Right lobe of liver (tissue), 6 donors: ENCODE measurements around the gene XRCC2. TPM values are rescaled to one million over a fixed set of nuclear protein-coding genes. Genes with fewer than 3 reads are reported as not detected.
"Not testable (repeated sequence)": the region's sequence is repeated elsewhere in the genome, so short reads cannot be mapped to it uniquely, and the experiment has no call there.

Experiments
- ATAC-seq, 4 donors: fragments of 200-7000 bp; cut with Tn5 transposase; one replicate each; pipeline ENCODE4 v1.9.1; 2020; ENCODE audit warnings: mild to moderate bottlenecking in 4 of 4, moderate library complexity in 4 of 4
- DNase-seq, 3 donors: peaks; one replicate each; pipeline ENCODE4 v3.0.0-alpha.2; 2020
- H3K27ac ChIP-seq, 3 donors: fragments of 200-600 bp; one replicate each; pipeline ENCODE4 v1.8.0; 2022
- H3K27me3 ChIP-seq, 2 donors: fragments of 200-600 bp; one replicate each; pipeline ENCODE4 v1.8.0; 2022
- H3K36me3 ChIP-seq, 4 donors: fragments of 200-600 bp; sonication (generic) in 1 of 4; one replicate each; pipeline versions ENCODE4 v1.5.1 to v1.8.0; 2017 to 2022; ENCODE audit warnings: control low read depth in 1 of 4
- H3K4me1 ChIP-seq, 4 donors: fragments of 200-600 bp; sonication (generic) in 1 of 4; one replicate each; pipeline versions ENCODE4 v1.5.1 to v1.8.0; 2017 to 2022; ENCODE audit warnings: control low read depth in 1 of 4
- H3K4me3 ChIP-seq, 3 donors: fragments of 200-600 bp; one replicate each; pipeline ENCODE4 v1.8.0; 2022
- H3K9me3 ChIP-seq, 4 donors: fragments of 200-600 bp; sonication (generic) in 1 of 4; one replicate each; pipeline versions ENCODE4 v1.5.1 to v1.8.0; 2017 to 2022; ENCODE audit warnings: control low read depth in 1 of 4
- CTCF ChIP-seq, 4 donors: fragments of 200-600 bp in 3 of 4; fragments of 450-650 bp in 1 of 4; IDR thresholded peaks; one replicate each; pipeline versions ENCODE4 v1.5.1 to v1.8.0; 2016 to 2022; ENCODE audit warnings: antibody characterized with exemption in 4 of 4, mild to moderate bottlenecking in 2 of 4
- POLR2A ChIP-seq: fragments of 450-650 bp; IDR thresholded peaks from one replicate; pipeline ENCODE4 v1.6.1; 2017; ENCODE audit warnings: antibody characterized with exemption, mild to moderate bottlenecking
- WGBS: methylation state at CpG from one replicate; pipeline ENCODE4 v1.1.6; 2018; ENCODE audit warnings: low coverage, low lambda C conversion rate; ENCODE audit not compliant: insufficient coverage; ENCODE audit errors: missing lambda C conversion rate; 5-methylcytosine and 5-hydroxymethylcytosine counted together
- intact Hi-C, 2 donors: fragments of 100-400 bp; cut with DNase I; formaldehyde crosslinking; loops; one replicate each; pipeline versions ENCODE4 v1.11.2 to v1.14.1; 2022
- total RNA-seq, 6 experiments: library from RNA; depleted of rRNA in 2 of 6; stranded (reverse); fragments of >200 nt in 2 of 6; fragmentation: NEBNext Ultra II Directional in 3 of 6; extraction: Animal tissue kit (Norgen Biotek cat#: 25700) in 3 of 6; gene quantifications; one replicate each; pipeline versions ENCODE4 v1.1.0 to v1.2.4, GENCODE V29; 2016 to 2023
- donor health status: DM: no; HTN: yes; CAD: no.
- donor health status: DM: no; HTN: no; CAD: no.
- donor health status: DM: no; HTN: no; CAD: no.
- donor health status: DM: no; HTN: yes; CAD: no.
- donor health status: DM: no; HTN: yes; CAD: no.

The XRCC2 gene
- total RNA-seq, 6 experiments from 2014 or later: 0.14 to 2.0 (median 0.20) TPM; not detected in 1

- Histone ChIP-seq H3K36me3 (no peaks in the 10 kb centered on the region), H3K4me1 (no peaks in the 10 kb centered on the region), H3K4me3 (no peak overlapping the region), H3K27me3 (no peaks in the 10 kb centered on the region), H3K27ac (no peak overlapping the region), H3K9me3 (peaks cover 0 to 7% (median 0%) of the 10 kb centered on the region in 4 donors)
- 60% methylated on average over 5 of the region's 5 CpGs for WGBS
- intact Hi-C loops: no loop called here
- TF ChIP-seq POLR2A (no peak), CTCF (IDR thresholded peaks at IDR 0.05) (no peak)
- DNase-seq (no peak), ATAC-seq (no peak)
Observed at GRCh38 chr7:152709287-152710152, 33.6 kb upstream of the XRCC2 start.

GRCh38 chr7:152704796-152705384 lies 28.9 kb upstream of the XRCC2 start:
- no peak for TF ChIP-seq CTCF (IDR thresholded peaks at IDR 0.05)
- TF ChIP-seq POLR2A: no peak
- H3K4me3 ChIP-seq: no peak overlapping the region
- ATAC-seq (no peak), DNase-seq (no peak)
- H3K9me3 ChIP-seq: peaks cover 0 to 7% (median 0%) of the 10 kb centered on the region in 4 donors
- WGBS: 89% methylated on average over 1 of the region's 1 CpG
- no peaks in the 10 kb centered on the region for H3K36me3 ChIP-seq
- no peak overlapping the region for H3K27ac ChIP-seq
- H3K27me3 ChIP-seq: no peaks in the 10 kb centered on the region
- H3K4me1 ChIP-seq: no peaks in the 10 kb centered on the region
- intact Hi-C loops: no loop called here

GRCh38 chr7:152699079-152699478 lies 23.1 kb upstream of the XRCC2 start:
- no peaks in the 10 kb centered on the region for H3K9me3 ChIP-seq
- no peak for ATAC-seq
- TF ChIP-seq CTCF (IDR thresholded peaks at IDR 0.05): no peak
- TF ChIP-seq POLR2A: no peak
- H3K27me3 ChIP-seq: no peaks in the 10 kb centered on the region
- no peak overlapping the region for H3K4me3 ChIP-seq
- no peaks in the 10 kb centered on the region for H3K4me1 ChIP-seq
- H3K36me3 ChIP-seq: no peaks in the 10 kb centered on the region
- no peak overlapping the region for H3K27ac ChIP-seq
- intact Hi-C loops: no loop called here
- DNase-seq: no peak

DNA sequence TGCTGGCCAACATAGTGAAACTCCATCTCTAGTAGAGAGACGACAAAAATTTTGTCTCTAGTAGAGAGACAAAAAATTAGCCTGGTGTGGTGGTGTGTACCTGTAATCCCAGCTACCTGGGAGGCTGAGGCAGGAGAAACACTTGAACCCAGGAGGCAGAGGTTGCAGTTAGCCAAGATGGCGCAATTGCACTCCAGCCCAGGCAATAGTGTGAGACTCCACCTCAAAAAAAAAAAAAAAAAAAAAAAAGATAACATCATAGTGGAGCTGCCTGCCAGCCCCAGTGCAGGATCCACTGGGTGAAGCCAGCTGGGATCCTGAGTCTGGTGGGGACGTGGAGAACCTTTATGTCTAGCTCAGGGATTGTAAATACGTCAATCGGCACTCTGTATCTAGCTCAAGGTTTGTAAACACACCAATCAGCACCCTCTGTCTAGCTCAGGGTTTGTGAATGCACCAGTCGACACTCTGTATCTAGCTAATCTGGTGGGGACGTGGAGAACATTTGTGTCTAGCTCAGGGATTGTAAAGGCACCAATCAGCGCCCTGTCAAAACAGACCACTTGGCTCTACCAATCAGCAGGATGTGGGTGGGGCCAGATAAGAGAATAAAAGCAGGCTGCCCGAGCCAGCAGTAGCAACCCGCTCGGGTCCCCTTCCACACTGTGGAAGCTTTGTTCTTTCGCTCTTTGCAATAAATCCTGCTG lies 21.5 kb upstream of the XRCC2 start:
- H3K4me3 ChIP-seq, H3K4me1 ChIP-seq, H3K27ac ChIP-seq, H3K27me3 ChIP-seq, H3K36me3 ChIP-seq, ATAC-seq, DNase-seq, H3K9me3 ChIP-seq, intact Hi-C loops: not testable (repeated sequence)
- 63% methylated on average over 8 of the region's 12 CpGs for WGBS

DNA sequence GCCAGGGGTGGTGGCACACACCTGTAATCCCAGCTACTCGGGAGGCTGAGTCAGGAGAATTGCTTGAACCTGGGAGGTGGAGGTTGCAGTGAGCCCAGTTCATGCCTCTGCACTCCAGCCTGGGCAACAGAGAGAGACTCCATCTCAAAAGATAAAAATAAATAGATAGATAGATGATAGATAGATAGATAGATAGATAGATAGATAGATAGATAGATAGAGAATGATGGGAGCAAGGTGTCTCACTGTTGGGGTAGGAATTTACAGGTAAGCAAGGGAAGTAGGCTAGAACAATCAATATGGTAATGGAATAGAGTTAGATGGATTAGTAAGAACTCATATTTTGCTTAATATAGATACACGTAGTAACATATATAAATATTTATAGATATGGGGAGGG lies 16.3 kb upstream of the XRCC2 start:
- H3K9me3 ChIP-seq, H3K4me3 ChIP-seq, H3K36me3 ChIP-seq, H3K27me3 ChIP-seq, H3K27ac ChIP-seq, H3K4me1 ChIP-seq, intact Hi-C loops, DNase-seq, ATAC-seq: not testable (repeated sequence)
- 78% methylated on average over 2 of the region's 2 CpGs for whole genome bisulfite sequencing
